HL-60/S4 treated with phorbol 12-myristate 13-acetate at 8.2 ng/mL for 4 days and 3 days (cell line): Measurements from ENCODE around the gene ERCC3.
"Not testable (repeated sequence)": the region's sequence is repeated elsewhere in the genome, so short reads cannot be mapped to it uniquely, and the experiment has no call there.

ENCODE experiments used
- in situ Hi-C: fragments of 300-500 bp; cut with MboI; formaldehyde crosslinking; loops from 2 replicates; pipeline ENCODE4 v1.15.0; 2022; ENCODE audit warnings: low sequenced_read_pairs

ERCC3 gene

GRCh38 chr2:127227264-127227660 is 66.7 kb downstream of the ERCC3 start:
- in situ Hi-C loops = not testable (repeated sequence)

- in situ Hi-C loops = no loop called here
Observed at GRCh38 chr2:127226520-127227263, 67.3 kb downstream of the ERCC3 start.

- in situ Hi-C loops = no loop called here
Observed at GRCh38 chr2:127226132-127226519, 67.8 kb downstream of the ERCC3 start.

DNA sequence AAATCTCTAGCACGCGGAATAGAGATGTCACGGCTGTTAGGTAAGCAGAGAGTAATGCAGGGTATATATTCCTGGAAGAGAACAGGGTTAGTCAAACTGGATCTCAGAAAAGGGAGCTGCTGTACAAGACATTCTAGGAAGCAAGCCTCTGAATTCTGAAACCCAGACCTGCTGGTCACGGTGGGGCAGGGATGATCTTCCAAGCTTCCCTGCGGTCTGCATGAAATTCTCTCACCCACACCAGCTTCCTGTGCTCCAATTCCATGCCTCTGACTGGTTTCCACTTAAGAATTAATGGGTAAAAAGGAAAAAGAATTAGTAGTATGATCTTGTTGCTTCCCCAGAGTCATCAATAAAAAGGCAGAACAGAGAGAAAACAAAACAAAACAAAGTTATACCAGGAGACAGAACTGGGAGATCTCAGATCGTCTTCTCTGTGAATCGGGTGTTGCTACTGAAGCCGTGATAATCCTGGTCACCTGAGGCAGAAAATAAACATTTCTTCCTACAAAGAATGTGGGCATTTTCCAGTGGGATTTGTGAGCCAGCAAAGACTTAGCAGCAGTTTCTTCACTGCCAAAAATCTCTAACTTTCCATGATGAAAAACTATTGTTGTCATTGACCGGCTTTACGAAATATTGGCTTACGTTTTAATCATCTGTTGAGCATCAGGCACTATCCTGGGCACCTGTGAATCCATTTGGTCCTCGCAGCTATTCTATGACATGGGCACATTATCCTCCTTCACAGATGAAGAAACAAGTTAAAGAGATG is 68.6 kb downstream of the ERCC3 start:
- in situ Hi-C loops = no loop called here

- in situ Hi-C loops = not testable (repeated sequence)
Observed at GRCh38 chr2:127224135-127224534, 69.8 kb downstream of the ERCC3 start.

- in situ Hi-C loops = no loop called here
Observed at GRCh38 chr2:127220768-127221527, 73.0 kb downstream of the ERCC3 start.

- in situ Hi-C loops = no loop called here
Observed at GRCh38 chr2:127220102-127220767, 73.7 kb downstream of the ERCC3 start, which contains the start of gene CYP27C1. TSS of gene CYP27C1 (minus strand) at chr2:127220299. CDS start at chr2:127220270, 29 bp downstream.

DNA sequence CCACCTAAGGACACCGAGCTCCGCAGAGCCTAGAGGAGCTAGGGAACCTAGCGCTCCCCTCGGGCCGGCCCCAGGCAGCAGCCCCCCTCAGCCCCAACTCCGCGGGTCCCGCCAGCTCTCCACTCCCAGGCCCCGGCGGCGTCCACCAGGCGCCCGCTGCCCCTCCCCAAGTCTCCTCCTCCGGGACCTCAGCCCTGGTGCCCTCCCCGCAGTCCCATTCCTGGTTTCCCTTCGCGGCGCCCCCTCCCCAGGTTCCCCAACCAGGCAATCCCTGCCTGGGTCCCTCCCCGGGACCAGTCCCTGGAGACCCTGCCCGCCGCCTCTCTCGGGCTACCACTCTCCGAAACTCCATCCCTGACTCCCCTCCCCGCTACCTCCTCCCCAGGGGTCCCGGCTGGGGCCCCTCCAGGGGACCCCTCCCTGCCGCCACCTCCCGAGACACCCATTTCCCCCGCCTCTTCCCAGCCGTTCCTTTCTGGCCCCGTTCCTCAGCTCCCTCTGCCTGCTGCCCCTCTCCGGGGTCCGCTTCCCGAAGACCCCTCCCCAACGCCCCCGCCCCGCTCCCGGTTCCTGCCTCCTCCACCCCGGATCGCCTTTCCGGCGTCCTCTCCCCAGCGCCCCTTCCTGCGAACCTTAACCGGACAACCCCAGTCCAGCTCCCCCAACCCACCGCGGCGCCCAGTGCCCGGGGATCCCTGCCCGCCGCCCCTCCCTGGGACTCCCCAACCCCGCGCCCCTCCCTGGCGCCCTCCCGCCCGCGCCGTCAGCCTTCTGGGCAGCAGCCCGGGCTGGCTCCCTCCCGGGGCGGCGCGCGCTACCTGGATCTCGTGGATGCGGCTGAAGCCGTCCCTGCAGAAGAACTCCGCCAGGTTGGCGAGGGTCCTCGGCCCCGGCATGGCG is 74.5 kb downstream of the ERCC3 start:
- in situ Hi-C loops = no loop called here

DNA sequence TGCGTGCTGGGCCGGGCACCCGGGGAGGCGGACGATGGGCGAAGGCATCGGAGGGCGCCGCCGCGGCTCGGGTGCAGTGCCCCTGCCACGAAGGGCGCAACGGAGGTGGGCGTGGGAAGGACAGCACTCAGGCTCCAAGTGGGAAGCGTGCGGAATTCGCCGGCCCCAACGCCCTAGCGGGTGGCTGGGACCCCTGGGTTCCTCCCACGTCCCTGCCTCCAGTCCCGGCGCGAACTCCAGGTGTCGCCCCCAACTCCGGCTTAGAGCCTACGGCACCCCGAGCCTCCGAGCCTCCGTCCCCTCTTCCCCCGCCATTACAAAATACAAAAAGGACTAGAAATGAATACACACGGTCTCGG is 75.2 kb downstream of the ERCC3 start:
- in situ Hi-C loops = no loop called here

- in situ Hi-C loops = no loop called here
Observed at GRCh38 chr2:127217470-127218325, 76.2 kb downstream of the ERCC3 start.

GRCh38 chr2:127216593-127216992 is 77.4 kb downstream of the ERCC3 start:
- in situ Hi-C loops = no loop called here

DNA sequence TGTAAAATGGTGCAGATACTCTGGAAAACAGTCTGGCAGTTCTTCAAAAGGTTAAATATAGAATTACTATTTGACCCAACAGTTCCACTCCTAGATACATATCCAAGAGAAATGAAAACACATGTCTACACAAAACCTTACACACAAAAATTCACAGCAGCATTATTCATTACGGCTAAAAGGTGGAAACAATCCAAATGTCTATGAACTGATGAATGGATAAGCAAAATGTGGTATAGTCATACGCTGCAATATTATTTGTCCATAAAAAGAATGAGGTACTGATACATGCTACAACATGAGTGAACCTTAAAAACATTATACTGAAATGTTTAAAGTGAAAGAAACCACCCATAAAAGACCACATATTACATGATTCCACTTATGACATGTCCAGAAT is 77.8 kb downstream of the ERCC3 start:
- in situ Hi-C loops = no loop called here

- in situ Hi-C loops = not testable (repeated sequence)
Observed at GRCh38 chr2:127214201-127214600, 79.7 kb downstream of the ERCC3 start.

GRCh38 chr2:127208313-127208712 is 85.6 kb downstream of the ERCC3 start:
- in situ Hi-C loops = no loop called here
